Vagina (tissue), 2 donors: ENCODE measurements around the gene LCOR. TPM values are rescaled to one million over a fixed set of nuclear protein-coding genes. Genes with fewer than 3 reads are reported as not detected.

Experiments
- DNase-seq, 2 donors: peaks; one replicate each; pipeline ENCODE4 v3.0.0-alpha.2; 2017; ENCODE audit errors: extremely low spot score in 2 of 2
- H3K27ac ChIP-seq: fragments of 200-600 bp; sonication (generic); one replicate; pipeline ENCODE4 v1.5.1; 2019
- H3K27me3 ChIP-seq: fragments of 200-600 bp; sonication (generic); one replicate; pipeline ENCODE4 v1.5.1; 2019
- H3K36me3 ChIP-seq, 2 donors: fragments of 200-600 bp; sonication (generic); one replicate each; pipeline ENCODE4 v1.5.1; 2017 to 2019
- H3K4me1 ChIP-seq: fragments of 200-600 bp; sonication (generic); one replicate; pipeline ENCODE4 v1.5.1; 2019
- H3K4me3 ChIP-seq, 2 donors: fragments of 200-600 bp; sonication (generic); 1 replicate in 1 of 2; 2 replicates in 1 of 2; pipeline ENCODE4 v1.5.1; 2016 to 2019
- H3K9me3 ChIP-seq: fragments of 200-600 bp; sonication (generic); one replicate; pipeline ENCODE4 v1.5.1; 2019
- CTCF ChIP-seq, 3 experiments: fragments of 450-650 bp in 2 of 3; fragments of 200-600 bp in 1 of 3; sonication (generic) in 1 of 3; IDR thresholded peaks; one replicate each; pipeline ENCODE4 v1.5.1; 2017 to 2019; ENCODE audit warnings: antibody characterized with exemption in 3 of 3, mild to moderate bottlenecking in 2 of 3, moderate library complexity in 2 of 3
- POLR2A ChIP-seq, 2 donors: fragments of 450-650 bp; IDR thresholded peaks; one replicate each; pipeline ENCODE4 v1.6.1; 2017; ENCODE audit warnings: antibody characterized with exemption in 2 of 2, mild to moderate bottlenecking in 2 of 2, moderate library complexity in 2 of 2
- POLR2AphosphoS5 ChIP-seq, 2 donors: sonication (generic); formaldehyde crosslinking; IDR thresholded peaks; one replicate each; pipeline ENCODE4 v1.9.0; 2017; ENCODE audit warnings: antibody characterized with exemption in 2 of 2, mild to moderate bottlenecking in 2 of 2, low read depth in 1 of 2; ENCODE audit not compliant: insufficient read depth in 1 of 2
- intact Hi-C: fragments of 100-400 bp; cut with DNase I; formaldehyde crosslinking; loops from one replicate; pipeline ENCODE4 v1.15.1; 2023
- total RNA-seq: library from RNA; depleted of rRNA; stranded (reverse); fragments of >200 nt; gene quantifications from one replicate; pipeline ENCODE4 v1.2.3, GENCODE V29; 2016

LCOR gene
- total RNA-seq, 1 donor from 2014 or later = 85.2 TPM

- TF ChIP-seq CTCF (IDR thresholded peaks at IDR 0.05) (no peak), POLR2A (IDR thresholded peaks at IDR 0.05) (no peak), POLR2AphosphoS5 (IDR thresholded peaks at IDR 0.05; ENCODE audit: insufficient read depth in 1 of 2, low read depth in 1 of 2) (no peak)
- peaks cover 0 to 3% of the 10 kb centered on the region in 2 donors for H3K36me3 ChIP-seq
- H3K27ac ChIP-seq = no peak overlapping the region
- intact Hi-C loops = no loop called here
- H3K27me3 ChIP-seq = no peaks in the 10 kb centered on the region
- no peak overlapping the region for H3K4me3 ChIP-seq
- peaks cover 17% of the 10 kb centered on the region for H3K4me1 ChIP-seq
- DNase-seq = no peak
- H3K9me3 ChIP-seq = no peaks in the 10 kb centered on the region
Observed at GRCh38 chr10:96889415-96890171, 57.5 kb downstream of the LCOR start.

GRCh38 chr10:96890172-96890513 is 58.0 kb downstream of the LCOR start:
- Histone ChIP-seq H3K27me3 (no peaks in the 10 kb centered on the region), H3K27ac (no peak overlapping the region), H3K36me3 (peaks cover 0 to 3% of the 10 kb centered on the region in 2 donors), H3K4me3 (no peak overlapping the region), H3K4me1 (peaks cover 12% of the 10 kb centered on the region), H3K9me3 (no peaks in the 10 kb centered on the region)
- intact Hi-C loops = no loop called here
- DNase-seq = no peak
- no peak for TF ChIP-seq POLR2A (IDR thresholded peaks at IDR 0.05)

GRCh38 chr10:96890580-96890979 is 58.5 kb downstream of the LCOR start:
- H3K36me3 ChIP-seq = peaks cover 0 to 3% of the 10 kb centered on the region in 2 donors
- intact Hi-C loops = no loop called here
- H3K4me1 ChIP-seq = peaks cover 10% of the 10 kb centered on the region
- no peak overlapping the region for H3K4me3 ChIP-seq
- no peak for DNase-seq
- H3K9me3 ChIP-seq = no peaks in the 10 kb centered on the region
- TF ChIP-seq POLR2AphosphoS5 (IDR thresholded peaks at IDR 0.05; ENCODE audit: insufficient read depth in 1 of 2, low read depth in 1 of 2) = no peak
- no peak for TF ChIP-seq POLR2A (IDR thresholded peaks at IDR 0.05)
- TF ChIP-seq CTCF (IDR thresholded peaks at IDR 0.05) = no peak
- no peaks in the 10 kb centered on the region for H3K27me3 ChIP-seq
- H3K27ac ChIP-seq = no peak overlapping the region

- intact Hi-C loops = no loop called here
- no peak for DNase-seq
- peaks cover 0 to 3% of the 10 kb centered on the region in 2 donors for H3K36me3 ChIP-seq
- H3K27ac ChIP-seq = no peak overlapping the region
- TF ChIP-seq POLR2AphosphoS5 (IDR thresholded peaks at IDR 0.05; ENCODE audit: insufficient read depth in 1 of 2, low read depth in 1 of 2) (no peak), CTCF (IDR thresholded peaks at IDR 0.05) (no peak), POLR2A (IDR thresholded peaks at IDR 0.05) (no peak)
- no peaks in the 10 kb centered on the region for H3K9me3 ChIP-seq
- H3K4me3 ChIP-seq = no peak overlapping the region
- H3K27me3 ChIP-seq = no peaks in the 10 kb centered on the region
- peaks cover 10% of the 10 kb centered on the region for H3K4me1 ChIP-seq
Observed at GRCh38 chr10:96891840-96892239, 59.7 kb downstream of the LCOR start.

- no peaks in the 10 kb centered on the region for H3K36me3 ChIP-seq
- H3K27me3 ChIP-seq = no peaks in the 10 kb centered on the region
- no peaks in the 10 kb centered on the region for H3K4me1 ChIP-seq
- H3K27ac ChIP-seq = no peak overlapping the region
- no peak for DNase-seq
- TF ChIP-seq POLR2AphosphoS5 (IDR thresholded peaks at IDR 0.05; ENCODE audit: insufficient read depth in 1 of 2, low read depth in 1 of 2) = no peak
- no peak for TF ChIP-seq POLR2A (IDR thresholded peaks at IDR 0.05)
- no peak for TF ChIP-seq CTCF (IDR thresholded peaks at IDR 0.05)
- H3K9me3 ChIP-seq = no peaks in the 10 kb centered on the region
- intact Hi-C loops = no loop called here
- no peak overlapping the region for H3K4me3 ChIP-seq
Observed at GRCh38 chr10:96895662-96896424, 63.7 kb downstream of the LCOR start.
